A172 (cell line): ENCODE measurements around the gene PFKFB3. TPM values are rescaled to one million over a fixed set of nuclear protein-coding genes. Genes with fewer than 3 reads are reported as not detected.

ENCODE experiments used
- DNase-seq: peaks from one replicate; pipeline ENCODE4 v3.0.0-alpha.2; 2015; ENCODE audit warnings: low spot score
- total RNA-seq: library from RNA; depleted of rRNA; stranded (reverse); fragments of >200 nt; shearing (Covaris generic); gene quantifications from 2 replicates; pipeline ENCODE4 v1.2.3, GENCODE V29; 2014

PFKFB3 gene
- total RNA-seq, 1 experiment from 2014 or later, result 16.5 TPM

DNA sequence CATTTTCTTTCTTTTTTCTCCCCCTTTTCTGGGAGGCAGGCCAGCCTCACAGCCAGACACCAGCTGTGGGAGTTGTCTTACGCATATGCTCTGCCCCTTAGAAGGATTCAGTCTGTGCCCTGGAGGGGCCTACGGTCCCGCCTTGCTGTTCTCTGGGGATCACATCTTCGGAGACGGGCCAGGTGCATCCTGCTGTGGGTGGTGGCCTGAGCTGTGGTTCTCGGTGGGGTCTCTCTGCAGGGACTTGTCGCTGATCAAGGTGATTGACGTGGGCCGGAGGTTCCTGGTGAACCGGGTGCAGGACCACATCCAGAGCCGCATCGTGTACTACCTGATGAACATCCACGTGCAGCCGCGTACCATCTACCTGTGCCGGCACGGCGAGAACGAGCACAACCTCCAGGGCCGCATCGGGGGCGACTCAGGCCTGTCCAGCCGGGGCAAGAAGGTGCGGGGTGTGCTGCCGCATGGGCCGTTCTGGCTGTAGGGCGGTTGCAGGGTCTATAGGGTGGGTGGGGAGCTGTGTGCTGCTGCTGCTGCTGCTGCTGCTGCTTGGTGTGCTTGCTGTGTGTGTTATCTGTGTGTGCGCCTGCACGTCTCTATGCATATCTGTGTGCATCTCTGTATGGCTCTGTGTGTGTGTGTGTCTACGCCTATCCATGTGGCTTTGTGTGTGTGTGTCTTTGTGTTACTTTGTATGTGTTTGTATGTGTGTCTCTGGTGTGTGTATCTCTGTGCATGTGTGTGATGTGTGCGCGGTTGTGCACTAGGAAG, 17.9 kb downstream of the PFKFB3 start:
- DNase-seq, result no peak

DNA sequence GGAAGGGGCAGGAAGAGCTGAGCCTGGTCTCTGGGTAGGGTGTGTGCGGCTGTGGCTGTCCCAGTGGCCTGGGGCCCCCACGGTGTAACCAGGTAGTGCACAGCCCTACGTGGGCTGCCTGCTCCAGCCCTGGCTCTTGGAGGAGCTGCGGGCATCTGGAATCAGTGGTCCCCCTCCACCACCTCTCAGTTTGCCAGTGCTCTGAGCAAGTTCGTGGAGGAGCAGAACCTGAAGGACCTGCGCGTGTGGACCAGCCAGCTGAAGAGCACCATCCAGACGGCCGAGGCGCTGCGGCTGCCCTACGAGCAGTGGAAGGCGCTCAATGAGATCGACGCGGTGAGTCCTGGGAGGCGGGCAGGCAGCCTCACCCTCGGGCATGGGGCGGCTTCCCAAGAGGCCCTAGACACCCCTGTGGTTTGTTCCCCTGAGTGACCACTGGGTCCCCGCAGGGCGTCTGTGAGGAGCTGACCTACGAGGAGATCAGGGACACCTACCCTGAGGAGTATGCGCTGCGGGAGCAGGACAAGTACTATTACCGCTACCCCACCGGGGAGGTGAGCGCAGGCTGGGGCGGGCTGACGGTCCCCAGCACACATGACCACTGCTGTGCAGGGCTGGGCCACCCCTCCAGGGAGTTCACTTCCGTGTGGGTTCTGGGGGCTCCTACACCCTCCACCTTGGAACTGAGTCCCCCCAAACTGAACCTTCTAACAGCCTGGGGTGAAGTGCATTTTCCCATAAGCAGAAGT, 18.6 kb downstream of the PFKFB3 start:
- DNase-seq, result no peak

DNA sequence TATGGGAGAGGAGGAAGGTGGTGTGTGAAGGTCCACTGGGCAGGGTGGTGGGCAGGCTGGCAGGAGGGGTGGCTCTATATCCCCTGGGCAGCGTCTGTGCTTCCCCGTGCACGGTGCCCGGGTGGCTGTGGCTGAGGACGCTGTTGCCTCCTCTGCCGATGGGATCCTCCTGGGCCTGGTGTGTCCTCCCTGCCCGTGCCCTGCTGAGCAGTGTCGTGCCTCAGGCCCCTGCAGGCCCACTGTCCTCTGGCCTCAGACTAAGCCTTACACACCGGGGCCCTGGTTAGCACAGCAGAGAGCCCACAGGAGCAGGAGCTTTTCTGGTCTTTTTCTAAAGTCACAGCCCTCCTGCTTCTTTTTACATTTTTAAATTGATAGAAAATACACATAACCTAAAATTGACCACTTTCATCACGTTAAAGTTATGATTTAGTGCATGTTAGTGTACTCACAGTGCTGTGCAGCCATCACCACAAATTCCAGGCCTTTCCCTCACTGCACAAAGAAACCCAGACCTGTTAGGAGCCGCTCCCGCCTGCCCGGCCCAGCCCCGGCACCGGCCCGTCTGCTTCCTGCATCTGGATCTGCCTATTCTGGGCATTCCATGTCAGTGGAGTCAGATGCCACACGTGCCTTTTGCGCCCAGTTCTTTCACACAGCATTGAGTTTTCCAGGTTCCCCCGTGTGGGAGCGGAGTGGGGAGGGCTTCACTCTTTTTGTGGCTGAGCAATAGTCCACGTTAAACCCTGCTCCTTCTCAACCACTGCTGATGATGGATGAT, 19.4 kb downstream of the PFKFB3 start:
- peak; percentile 67 for DNase-seq

DNA sequence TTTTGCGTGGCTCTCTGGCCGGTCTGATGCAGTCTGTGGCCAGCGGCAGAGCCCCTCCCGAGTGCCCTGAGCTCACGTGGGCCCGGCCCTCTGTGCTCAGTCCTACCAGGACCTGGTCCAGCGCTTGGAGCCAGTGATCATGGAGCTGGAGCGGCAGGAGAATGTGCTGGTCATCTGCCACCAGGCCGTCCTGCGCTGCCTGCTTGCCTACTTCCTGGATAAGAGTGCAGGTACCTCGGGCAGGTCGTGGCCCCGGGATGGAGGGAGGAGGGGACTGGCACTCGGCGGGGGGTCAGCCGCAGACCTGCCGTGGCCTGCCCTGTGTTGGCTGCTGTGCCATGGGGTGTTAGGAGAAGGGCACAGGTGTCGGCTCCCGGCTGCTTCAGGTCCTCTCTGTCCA, 20.0 kb downstream of the PFKFB3 start:
- DNase-seq, result no peak

DNA sequence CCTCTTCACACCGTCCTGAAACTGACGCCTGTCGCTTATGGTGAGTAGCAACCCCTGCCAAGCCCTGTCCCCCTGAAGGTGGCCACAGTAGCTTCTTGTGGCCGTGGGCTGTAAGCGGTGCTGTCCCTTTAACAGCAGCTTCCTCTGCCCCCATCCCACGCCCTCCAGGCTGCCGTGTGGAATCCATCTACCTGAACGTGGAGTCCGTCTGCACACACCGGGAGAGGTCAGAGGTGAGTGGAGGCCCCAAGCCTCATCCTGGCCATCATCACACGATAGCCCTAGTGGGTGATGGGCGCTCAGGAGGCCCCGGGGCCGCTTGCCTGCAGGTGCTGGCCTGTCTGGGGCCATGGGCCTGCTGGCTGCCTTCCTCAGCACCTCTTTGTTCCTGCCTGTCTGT, 21.2 kb downstream of the PFKFB3 start:
- no peak for DNase-seq

DNA sequence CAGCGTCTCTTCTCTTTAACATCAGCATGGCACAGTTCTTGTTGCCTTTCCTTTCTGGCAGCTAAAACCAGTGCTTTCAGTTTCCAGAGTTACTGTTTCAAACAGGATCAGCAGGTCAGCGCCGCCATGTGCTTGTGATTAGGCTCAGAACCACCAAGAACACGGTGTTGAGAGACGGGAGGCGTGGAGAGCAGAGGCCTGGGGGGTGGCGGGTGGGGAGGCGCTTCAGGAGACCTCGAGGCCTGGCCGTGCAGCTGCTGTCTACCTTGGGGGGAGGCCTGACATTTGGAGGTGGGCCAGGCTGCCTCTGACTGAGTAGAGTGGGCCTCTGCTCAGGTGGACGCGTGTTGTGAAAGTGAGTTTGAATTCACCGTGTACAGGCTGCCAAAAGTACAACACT, 22.0 kb downstream of the PFKFB3 start:
- DNase-seq, result no peak

DNA sequence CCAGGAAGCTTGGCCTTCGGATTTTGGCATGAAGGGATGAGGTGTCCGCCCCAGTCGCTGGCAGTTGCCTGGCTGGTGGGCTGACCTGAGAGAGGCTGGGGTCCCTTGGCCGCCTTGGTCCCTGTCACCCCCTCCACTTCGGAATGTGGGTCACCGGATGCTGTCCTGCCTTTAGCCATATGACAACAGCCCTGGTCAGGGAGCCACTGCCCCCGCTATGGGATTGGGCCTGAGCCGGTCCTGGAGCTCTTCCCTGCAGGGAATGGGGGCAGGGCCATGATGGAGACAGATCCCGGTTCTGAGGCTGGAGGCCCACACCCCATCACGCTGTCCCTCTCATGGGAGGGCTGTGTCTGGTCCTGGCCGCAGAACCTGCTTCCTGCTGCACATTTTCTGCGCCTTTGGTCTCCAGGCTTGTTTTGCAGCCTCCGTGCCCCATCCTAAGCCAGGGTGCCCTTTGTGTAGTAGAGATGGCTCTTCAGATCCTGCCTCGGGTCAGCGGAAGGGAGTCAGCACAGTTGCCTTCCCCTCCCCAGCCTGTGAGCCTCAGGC, 22.6 kb downstream of the PFKFB3 start:
- DNase-seq, result no peak

DNA sequence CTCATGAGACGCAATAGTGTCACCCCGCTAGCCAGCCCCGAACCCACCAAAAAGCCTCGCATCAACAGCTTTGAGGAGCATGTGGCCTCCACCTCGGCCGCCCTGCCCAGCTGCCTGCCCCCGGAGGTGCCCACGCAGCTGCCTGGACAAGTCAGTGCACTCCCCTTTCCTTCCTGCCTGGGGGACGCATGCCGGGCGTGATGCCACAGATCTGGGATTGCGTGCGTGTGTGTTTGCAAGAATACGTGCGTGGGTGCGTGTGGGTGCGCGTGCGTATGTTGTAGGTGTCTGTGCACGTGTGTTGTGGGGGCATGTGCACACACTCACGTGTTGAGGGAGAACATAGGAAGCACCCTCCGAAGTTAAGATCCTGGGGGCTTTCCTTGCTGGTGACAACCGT, 23.5 kb downstream of the PFKFB3 start:
- DNase-seq, result no peak

DNA sequence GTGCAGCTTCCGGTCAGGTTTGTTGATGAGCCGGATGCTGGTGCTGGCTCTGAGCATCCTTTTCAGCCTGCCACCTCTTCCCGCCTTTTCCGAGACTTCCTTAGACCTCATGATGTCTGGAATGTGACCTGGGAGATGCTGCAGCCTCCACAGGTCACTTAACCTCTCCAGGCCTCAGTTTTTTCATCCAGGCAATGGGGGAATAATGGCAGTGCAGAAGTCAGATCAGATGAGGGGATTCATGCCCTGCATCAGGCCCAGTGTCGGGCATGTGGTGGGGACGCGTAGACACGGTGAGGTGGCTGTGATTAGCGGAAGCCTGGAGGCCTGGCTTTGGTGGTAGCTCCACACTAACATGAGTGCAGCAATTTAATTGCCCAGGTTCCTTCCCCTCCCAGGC, 24.6 kb downstream of the PFKFB3 start:
- DNase-seq, result no peak

DNA sequence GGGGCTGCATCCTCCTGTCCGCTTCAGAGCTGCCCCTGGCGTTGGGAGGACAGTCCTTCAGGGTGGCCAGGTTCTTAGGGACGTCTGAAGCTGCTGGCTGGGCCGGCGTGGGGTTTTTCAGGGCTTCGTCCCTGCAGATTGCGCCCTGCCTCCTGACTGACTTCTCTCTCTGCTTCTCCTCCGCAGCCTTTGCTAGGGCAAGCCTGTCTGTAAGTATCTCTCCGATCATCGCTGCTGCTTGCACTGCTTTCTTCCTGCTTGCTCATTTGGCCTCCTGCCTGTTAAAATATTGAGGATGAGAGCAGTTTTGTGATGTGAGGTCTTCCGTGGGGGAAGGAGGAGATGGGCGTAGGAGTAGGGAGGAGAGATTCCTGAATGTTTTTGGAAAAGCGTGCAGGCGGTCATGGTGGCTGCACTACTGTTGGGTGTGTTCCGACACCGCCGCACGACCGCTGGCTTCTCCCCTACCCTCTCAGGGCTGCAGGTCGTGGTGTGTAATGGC, 25.3 kb downstream of the PFKFB3 start:
- DNase-seq, result peak; percentile 63

DNA sequence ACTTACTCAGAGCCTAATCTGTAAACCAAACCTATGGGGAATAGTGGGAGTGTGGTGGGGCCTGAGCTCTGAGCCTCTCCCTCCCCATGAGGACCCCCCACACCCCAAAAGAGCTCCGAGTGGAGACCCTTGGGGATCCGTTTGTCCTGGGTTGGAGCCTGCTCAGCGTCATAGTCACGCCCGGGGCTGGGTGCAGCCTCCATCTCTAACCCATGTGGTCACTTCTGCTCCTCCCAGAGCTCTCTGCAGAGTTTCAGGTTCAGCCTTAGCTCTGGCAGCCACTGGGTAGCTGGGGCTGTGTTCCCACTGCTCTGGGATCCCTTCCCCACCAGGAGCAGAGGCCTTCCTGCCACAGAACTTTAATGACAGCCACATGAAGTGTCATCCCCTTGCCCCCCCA, 25.9 kb downstream of the PFKFB3 start:
- DNase-seq, result peak; percentile 22

DNA sequence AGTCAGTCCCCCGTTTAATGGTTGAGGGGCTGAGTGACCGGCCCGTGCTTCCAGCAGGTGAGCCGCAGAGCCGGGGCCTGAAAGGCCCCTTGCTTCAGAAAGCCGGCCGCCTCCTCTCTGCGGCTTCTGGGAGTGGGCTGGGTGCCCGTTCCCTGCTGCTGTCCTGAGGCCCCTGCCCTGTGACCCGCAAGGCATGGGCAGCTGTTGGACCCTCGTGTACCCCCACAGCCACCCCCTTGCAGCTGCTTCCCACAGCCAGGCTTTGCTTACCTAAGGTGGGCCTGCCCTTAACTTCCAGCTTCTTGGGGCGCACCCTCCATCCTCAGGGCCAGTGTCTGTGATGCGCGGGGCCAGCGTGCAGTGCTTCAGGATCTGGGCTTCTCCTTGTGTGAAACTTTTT, 26.6 kb downstream of the PFKFB3 start:
- no peak for DNase-seq

DNA sequence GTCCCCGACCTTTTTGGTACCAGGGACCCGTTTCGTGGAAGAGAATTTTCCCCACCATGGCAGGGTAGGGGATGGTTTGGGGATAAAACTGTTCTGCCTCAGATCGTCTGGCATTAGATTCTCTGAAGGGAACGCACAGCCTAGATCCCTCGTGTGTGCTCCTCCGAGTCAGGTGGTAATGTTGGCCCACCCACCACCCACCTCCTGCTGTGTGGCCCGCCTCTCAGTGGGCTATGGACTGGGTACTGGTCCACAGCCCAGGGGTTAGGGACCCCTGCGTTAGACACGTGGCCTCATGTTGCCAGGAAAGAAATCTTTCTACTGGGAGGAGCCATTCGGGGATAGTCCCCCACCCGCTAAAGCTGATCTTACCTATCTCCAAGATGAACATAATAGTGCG, 27.0 kb downstream of the PFKFB3 start:
- DNase-seq, result no peak

DNA sequence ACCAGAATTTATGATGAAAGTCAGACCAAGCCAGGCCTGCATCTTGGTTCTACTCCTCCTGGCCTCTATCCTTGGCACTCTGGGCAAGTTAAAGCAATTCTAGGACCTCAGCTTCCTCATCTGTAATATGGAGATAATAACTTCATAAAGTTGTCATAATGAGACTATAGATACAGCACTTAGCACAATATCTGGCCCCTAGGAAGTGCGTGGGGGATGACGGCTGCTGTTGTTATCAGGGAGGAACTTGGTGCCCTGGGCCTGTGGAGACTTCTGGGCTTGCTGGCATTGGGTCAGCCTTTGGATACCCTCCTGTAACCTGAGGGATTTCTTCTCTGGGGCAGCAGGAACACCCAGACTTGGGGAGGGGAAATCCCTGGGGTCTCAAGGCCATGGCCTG, 27.6 kb downstream of the PFKFB3 start:
- DNase-seq, result no peak

DNA sequence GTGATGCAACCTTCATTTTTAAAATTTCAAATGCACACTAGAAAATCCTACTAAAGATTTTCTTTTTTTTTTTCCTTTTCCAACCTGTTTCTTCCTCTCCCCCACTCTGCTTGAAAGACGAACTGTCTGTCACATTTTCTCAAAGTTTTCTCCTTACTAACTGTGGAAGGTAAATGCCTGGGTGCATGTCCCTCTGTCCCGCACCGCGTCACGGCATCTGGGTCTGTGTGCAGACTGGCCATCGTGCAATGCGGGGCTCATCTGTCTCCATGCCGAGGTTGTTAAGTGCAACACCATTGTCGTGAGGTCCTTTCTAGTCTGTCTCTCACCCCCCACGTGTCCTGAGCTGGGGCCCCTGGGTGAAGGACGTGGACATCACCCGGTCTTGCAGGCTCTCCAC, 28.4 kb downstream of the PFKFB3 start:
- DNase-seq, result no peak

DNA sequence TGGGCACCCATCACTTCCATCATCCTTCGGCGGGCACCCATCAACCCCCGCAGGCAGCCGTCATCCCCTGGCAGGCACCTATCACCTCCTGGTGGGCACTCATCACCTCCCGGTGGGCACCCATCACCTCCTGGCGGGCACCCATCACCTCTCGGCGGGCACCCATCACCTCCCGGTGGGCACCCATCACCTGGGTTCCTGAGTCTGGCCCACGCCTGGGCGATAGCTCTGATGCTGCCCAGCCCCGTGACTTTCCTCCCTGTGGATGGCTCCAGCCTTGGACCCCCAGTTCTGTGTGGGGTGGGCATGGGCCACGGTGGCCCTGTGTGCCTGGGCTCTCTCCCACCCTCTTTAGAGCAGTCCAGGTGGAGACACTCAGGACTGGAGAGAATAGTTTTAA, 29.0 kb downstream of the PFKFB3 start:
- DNase-seq, result no peak

DNA sequence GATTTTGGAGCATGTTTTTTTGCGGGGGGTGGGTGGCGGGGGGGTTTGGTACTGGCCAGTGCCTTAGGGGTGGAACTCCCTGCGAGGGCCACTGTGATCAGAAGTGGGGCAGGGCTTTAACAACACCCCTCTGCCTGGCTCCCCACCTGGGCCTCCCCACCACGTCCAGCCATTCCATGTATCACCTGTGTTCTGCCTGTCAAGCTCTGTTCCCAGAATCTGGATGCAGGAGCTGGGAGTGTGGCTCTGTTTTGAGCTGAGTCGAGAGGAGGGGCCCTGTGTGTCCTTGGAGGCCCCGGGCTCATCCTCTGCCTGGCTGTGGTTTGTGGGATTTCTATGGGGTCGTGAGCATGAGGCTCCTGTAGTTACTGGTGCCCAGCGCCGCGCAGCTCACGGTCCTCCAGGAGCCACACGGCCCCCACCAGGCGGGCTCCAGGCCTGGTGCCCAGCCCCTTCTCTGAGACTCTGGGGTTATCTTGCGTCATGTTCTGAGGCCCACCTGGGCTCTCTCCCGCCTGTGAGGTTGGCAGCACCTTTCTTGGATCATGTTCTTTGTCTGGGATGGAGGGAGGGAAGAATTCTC, 29.6 kb downstream of the PFKFB3 start:
- DNase-seq, result no peak

DNA sequence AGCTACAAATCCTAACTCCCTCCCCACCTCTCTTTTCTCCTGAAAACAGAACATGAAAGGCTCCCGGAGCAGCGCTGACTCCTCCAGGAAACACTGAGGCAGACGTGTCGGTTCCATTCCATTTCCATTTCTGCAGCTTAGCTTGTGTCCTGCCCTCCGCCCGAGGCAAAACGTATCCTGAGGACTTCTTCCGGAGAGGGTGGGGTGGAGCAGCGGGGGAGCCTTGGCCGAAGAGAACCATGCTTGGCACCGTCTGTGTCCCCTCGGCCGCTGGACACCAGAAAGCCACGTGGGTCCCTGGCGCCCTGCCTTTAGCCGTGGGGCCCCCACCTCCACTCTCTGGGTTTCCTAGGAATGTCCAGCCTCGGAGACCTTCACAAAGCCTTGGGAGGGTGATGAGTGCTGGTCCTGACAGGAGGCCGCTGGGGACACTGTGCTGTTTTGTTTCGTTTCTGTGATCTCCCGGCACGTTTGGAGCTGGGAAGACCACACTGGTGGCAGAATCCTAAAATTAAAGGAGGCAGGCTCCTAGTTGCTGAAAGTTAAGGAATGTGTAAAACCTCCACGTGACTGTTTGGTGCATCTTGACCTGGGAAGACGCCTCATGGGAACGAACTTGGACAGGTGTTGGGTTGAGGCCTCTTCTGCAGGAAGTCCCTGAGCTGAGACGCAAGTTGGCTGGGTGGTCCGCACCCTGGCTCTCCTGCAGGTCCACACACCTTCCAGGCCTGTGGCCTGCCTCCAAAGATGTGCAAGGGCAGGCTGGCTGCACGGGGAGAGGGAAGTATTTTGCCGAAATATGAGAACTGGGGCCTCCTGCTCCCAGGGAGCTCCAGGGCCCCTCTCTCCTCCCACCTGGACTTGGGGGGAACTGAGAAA, 30.4 kb downstream of the PFKFB3 start:
- DNase-seq, result no peak

DNA sequence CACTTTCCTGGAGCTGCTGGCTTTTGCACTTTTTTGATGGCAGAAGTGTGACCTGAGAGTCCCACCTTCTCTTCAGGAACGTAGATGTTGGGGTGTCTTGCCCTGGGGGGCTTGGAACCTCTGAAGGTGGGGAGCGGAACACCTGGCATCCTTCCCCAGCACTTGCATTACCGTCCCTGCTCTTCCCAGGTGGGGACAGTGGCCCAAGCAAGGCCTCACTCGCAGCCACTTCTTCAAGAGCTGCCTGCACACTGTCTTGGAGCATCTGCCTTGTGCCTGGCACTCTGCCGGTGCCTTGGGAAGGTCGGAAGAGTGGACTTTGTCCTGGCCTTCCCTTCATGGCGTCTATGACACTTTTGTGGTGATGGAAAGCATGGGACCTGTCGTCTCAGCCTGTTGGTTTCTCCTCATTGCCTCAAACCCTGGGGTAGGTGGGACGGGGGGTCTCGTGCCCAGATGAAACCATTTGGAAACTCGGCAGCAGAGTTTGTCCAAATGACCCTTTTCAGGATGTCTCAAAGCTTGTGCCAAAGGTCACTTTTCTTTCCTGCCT, 31.1 kb downstream of the PFKFB3 start:
- DNase-seq, result no peak

DNA sequence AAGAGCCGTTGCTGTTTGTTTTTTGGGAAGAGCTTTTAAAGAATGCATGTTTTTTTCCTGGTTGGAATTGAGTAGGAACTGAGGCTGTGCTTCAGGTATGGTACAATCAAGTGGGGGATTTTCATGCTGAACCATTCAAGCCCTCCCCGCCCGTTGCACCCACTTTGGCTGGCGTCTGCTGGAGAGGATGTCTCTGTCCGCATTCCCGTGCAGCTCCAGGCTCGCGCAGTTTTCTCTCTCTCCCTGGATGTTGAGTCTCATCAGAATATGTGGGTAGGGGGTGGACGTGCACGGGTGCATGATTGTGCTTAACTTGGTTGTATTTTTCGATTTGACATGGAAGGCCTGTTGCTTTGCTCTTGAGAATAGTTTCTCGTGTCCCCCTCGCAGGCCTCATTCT, 31.6 kb downstream of the PFKFB3 start:
- DNase-seq, result no peak
